COLO829 (cell line): ENCODE results near the gene DIRAS2.
"Not testable (repeated sequence)": the region's sequence is repeated elsewhere in the genome, so short reads cannot be mapped to it uniquely, and the experiment has no call there.

Experiments used
- DNase-seq: peaks from one replicate; pipeline ENCODE4 v3.0.0; 2012; ENCODE audit warnings: low spot score

Gene DIRAS2

GRCh38 chr9:90642570-90643539, at the start of gene DIRAS2:
TSS of gene DIRAS2 (minus strand) at chr9:90642824. CDS start at chr9:90613827, 28,997 bp downstream.
- DNase-seq: no peak

GRCh38 chr9:90684736-90685135, 42.1 kb upstream of the DIRAS2 start:
- no peak for DNase-seq

GRCh38 chr9:90684106-90684505, 41.5 kb upstream of the DIRAS2 start:
- DNase-seq: no peak

- no peak for DNase-seq
Observed at GRCh38 chr9:90680534-90680933, 37.9 kb upstream of the DIRAS2 start.

GRCh38 chr9:90665072-90665471, 22.4 kb upstream of the DIRAS2 start:
- DNase-seq: no peak

- no peak for DNase-seq
Observed at GRCh38 chr9:90659650-90660364, 17.2 kb upstream of the DIRAS2 start.

- DNase-seq: no peak
Observed at GRCh38 chr9:90658783-90659182, 16.2 kb upstream of the DIRAS2 start.

- DNase-seq: no peak
Observed at GRCh38 chr9:90658181-90658580, 15.6 kb upstream of the DIRAS2 start.

- not testable (repeated sequence) for DNase-seq
Observed at GRCh38 chr9:90656876-90657275, 14.3 kb upstream of the DIRAS2 start.

GRCh38 chr9:90651246-90651645, 8.6 kb upstream of the DIRAS2 start:
- DNase-seq: no peak

GRCh38 chr9:90647843-90648242, 5.2 kb upstream of the DIRAS2 start:
- no peak for DNase-seq

GRCh38 chr9:90645721-90646120, 3.1 kb upstream of the DIRAS2 start:
- no peak for DNase-seq

- DNase-seq: no peak
Observed at GRCh38 chr9:90641884-90642487, 638 bp downstream of the DIRAS2 start.

- no peak for DNase-seq
Observed at GRCh38 chr9:90641086-90641485, 1.5 kb downstream of the DIRAS2 start.

GRCh38 chr9:90640361-90640760, 2.3 kb downstream of the DIRAS2 start:
- DNase-seq: no peak

- DNase-seq: no peak
Observed at GRCh38 chr9:90637626-90638025, 5.0 kb downstream of the DIRAS2 start.

GRCh38 chr9:90632647-90633207, 9.9 kb downstream of the DIRAS2 start:
- DNase-seq: no peak

- no peak for DNase-seq
Observed at GRCh38 chr9:90631964-90632363, 10.7 kb downstream of the DIRAS2 start.

- DNase-seq: no peak
Observed at GRCh38 chr9:90629991-90630390, 12.6 kb downstream of the DIRAS2 start.

- no peak for DNase-seq
Observed at GRCh38 chr9:90629354-90629753, 13.3 kb downstream of the DIRAS2 start.

- no peak for DNase-seq
Observed at GRCh38 chr9:90616806-90617205, 25.8 kb downstream of the DIRAS2 start.

GRCh38 chr9:90613502-90613901, 29.1 kb downstream of the DIRAS2 start:
- no peak for DNase-seq
